Large intestine (tissue), 3 donors: ENCODE measurements around the gene ARHGAP31. TPM values are rescaled to one million over a fixed set of nuclear protein-coding genes. Genes with fewer than 3 reads are reported as not detected.
"Not testable (repeated sequence)": the region's sequence is repeated elsewhere in the genome, so short reads cannot be mapped to it uniquely, and the experiment has no call there.

ENCODE experiments used
- DNase-seq, 2 donors: peaks; one replicate each; pipeline versions ENCODE4 v3.0.0 to v3.0.0-alpha.2; 2013
- H3K27ac ChIP-seq: one replicate; pipeline ENCODE4 v1.5.1; 2013; ENCODE audit warnings: low read length
- H3K27me3 ChIP-seq: 2 replicates; pipeline ENCODE4 v1.6.1; 2013; ENCODE audit warnings: low read length; ENCODE audit not compliant: control insufficient read depth, insufficient read depth
- H3K36me3 ChIP-seq: 2 replicates; pipeline ENCODE4 v1.6.1; 2013; ENCODE audit warnings: low read length; ENCODE audit not compliant: control insufficient read depth, insufficient read depth
- H3K4me1 ChIP-seq: one replicate; pipeline ENCODE4 v1.6.1; 2013; ENCODE audit warnings: low read length; ENCODE audit not compliant: control insufficient read depth, insufficient read depth
- H3K4me3 ChIP-seq: one replicate; pipeline ENCODE4 v1.5.1; 2013; ENCODE audit warnings: low read length
- H3K9me3 ChIP-seq: one replicate; pipeline ENCODE4 v1.6.1; 2013; ENCODE audit warnings: mild to moderate bottlenecking, low read depth, low read length, moderate library complexity; ENCODE audit not compliant: control insufficient read depth
- WGBS: methylation state at CpG from one replicate; pipeline ENCODE4 v1.1.5; 2013; ENCODE audit warnings: low lambda C conversion rate; ENCODE audit not compliant: insufficient coverage; 5-methylcytosine and 5-hydroxymethylcytosine counted together
- polyA plus RNA-seq: library from polyadenylated mRNA; unstranded; fragments of 120-200 nt; gene quantifications from one replicate; pipeline ENCODE4 v1.2.1, GENCODE V29; 2013

ARHGAP31 gene
- polyA plus RNA-seq, 1 donor, result 5.6 TPM

GRCh38 chr3:119318876-119319275, 24.7 kb downstream of the ARHGAP31 start:
- H3K9me3 ChIP-seq, result peaks cover 4% of the 10 kb centered on the region
- H3K36me3 ChIP-seq, result peaks cover 3% of the 10 kb centered on the region
- no peak for DNase-seq
- H3K27ac ChIP-seq, result no peak overlapping the region
- H3K4me1 ChIP-seq, result no peaks in the 10 kb centered on the region
- WGBS, result 100% methylated on average over 1 of the region's 3 CpGs
- no peaks in the 10 kb centered on the region for H3K27me3 ChIP-seq
- no peak overlapping the region for H3K4me3 ChIP-seq

GRCh38 chr3:119319311-119319710, 25.1 kb downstream of the ARHGAP31 start:
- DNase-seq, result no peak
- 92% methylated on average over 2 of the region's 4 CpGs for WGBS

GRCh38 chr3:119320785-119321184, 26.6 kb downstream of the ARHGAP31 start:
- H3K4me1 ChIP-seq, H3K27ac ChIP-seq, H3K4me3 ChIP-seq, H3K27me3 ChIP-seq, DNase-seq, H3K9me3 ChIP-seq, H3K36me3 ChIP-seq: not testable (repeated sequence)
- whole genome bisulfite sequencing, result 80% methylated on average over 2 of the region's 5 CpGs

More at GRCh38 chr3:119319311-119319710, 25.1 kb downstream of the ARHGAP31 start:
- no peaks in the 10 kb centered on the region for H3K27me3 ChIP-seq
- H3K36me3 ChIP-seq, result peaks cover under 1% of the 10 kb centered on the region
- H3K9me3 ChIP-seq, result peaks cover 4% of the 10 kb centered on the region
- no peak overlapping the region for H3K4me3 ChIP-seq
- no peaks in the 10 kb centered on the region for H3K4me1 ChIP-seq
- no peak overlapping the region for H3K27ac ChIP-seq

GRCh38 chr3:119322021-119322834, 28.0 kb downstream of the ARHGAP31 start:
- no peaks in the 10 kb centered on the region for H3K36me3 ChIP-seq
- no CpG with 5 or more reads among the region's 26 CpGs for WGBS
- H3K27me3 ChIP-seq, result no peaks in the 10 kb centered on the region
- H3K9me3 ChIP-seq, result peaks cover 4% of the 10 kb centered on the region
- peak overlapping the region; percentile 83 for H3K4me3 ChIP-seq
- H3K4me1 ChIP-seq, result no peaks in the 10 kb centered on the region
- peak overlapping the region; percentile 92 for H3K27ac ChIP-seq
- no peak for DNase-seq

GRCh38 chr3:119322835-119323722, 28.9 kb downstream of the ARHGAP31 start:
- Histone ChIP-seq H3K36me3 (no peaks in the 10 kb centered on the region), H3K27me3 (no peaks in the 10 kb centered on the region), H3K4me3 (peak overlapping the region; percentile 83), H3K27ac (peak overlapping the region; percentile 92), H3K9me3 (peaks cover 4% of the 10 kb centered on the region), H3K4me1 (no peaks in the 10 kb centered on the region)
- 0% methylated on average over 2 of the region's 71 CpGs for WGBS
- peak; percentile 77 to 90 for DNase-seq

GRCh38 chr3:119323723-119324085, 29.5 kb downstream of the ARHGAP31 start:
- WGBS, result 60% methylated on average over 1 of the region's 8 CpGs
- peak overlapping the region; percentile 83 for H3K4me3 ChIP-seq
- DNase-seq, result no peak
- peak overlapping the region; percentile 92 for H3K27ac ChIP-seq
- H3K9me3 ChIP-seq, result peaks cover 4% of the 10 kb centered on the region
- H3K4me1 ChIP-seq, result no peaks in the 10 kb centered on the region
- no peaks in the 10 kb centered on the region for H3K36me3 ChIP-seq
- H3K27me3 ChIP-seq, result no peaks in the 10 kb centered on the region

- Histone ChIP-seq H3K4me1 (no peaks in the 10 kb centered on the region), H3K27me3 (no peaks in the 10 kb centered on the region), H3K36me3 (no peaks in the 10 kb centered on the region), H3K9me3 (peaks cover 4% of the 10 kb centered on the region), H3K27ac (no peak overlapping the region), H3K4me3 (no peak overlapping the region)
- DNase-seq, result no peak
- no CpG with 5 or more reads among the region's 2 CpGs for WGBS
These were observed 30.7 kb downstream of the ARHGAP31 start for GRCh38 chr3:119324899-119325298.

GRCh38 chr3:119326976-119327375, 32.8 kb downstream of the ARHGAP31 start:
- H3K4me3 ChIP-seq, result no peak overlapping the region
- no peaks in the 10 kb centered on the region for H3K36me3 ChIP-seq
- H3K4me1 ChIP-seq, result no peaks in the 10 kb centered on the region
- H3K9me3 ChIP-seq, result peaks cover 4% of the 10 kb centered on the region
- WGBS, result 100% methylated on average over 3 of the region's 13 CpGs
- no peaks in the 10 kb centered on the region for H3K27me3 ChIP-seq
- H3K27ac ChIP-seq, result no peak overlapping the region
- DNase-seq, result no peak

GRCh38 chr3:119329551-119329950, 35.4 kb downstream of the ARHGAP31 start:
- Histone ChIP-seq H3K36me3 (no peaks in the 10 kb centered on the region), H3K4me1 (no peaks in the 10 kb centered on the region), H3K9me3 (no peaks in the 10 kb centered on the region), H3K27me3 (no peaks in the 10 kb centered on the region), H3K27ac (peak overlapping the region; percentile 32), H3K4me3 (no peak overlapping the region)
- WGBS, result no CpG with 5 or more reads among the region's 7 CpGs
- peak in 1 of 2 donors; percentile 36 for DNase-seq

- Histone ChIP-seq H3K4me3 (no peak overlapping the region), H3K9me3 (no peaks in the 10 kb centered on the region), H3K36me3 (no peaks in the 10 kb centered on the region), H3K4me1 (no peaks in the 10 kb centered on the region), H3K27ac (no peak overlapping the region), H3K27me3 (no peaks in the 10 kb centered on the region)
- no CpG with 5 or more reads among the region's 3 CpGs for WGBS
- DNase-seq, result no peak
These were observed 36.0 kb downstream of the ARHGAP31 start for GRCh38 chr3:119330181-119330580.
